ENCODE results near the gene DCHS1. TPM values are rescaled to one million over a fixed set of nuclear protein-coding genes. Genes with fewer than 3 reads are reported as not detected.
A peak's percentile ranks its signal among the peaks of the same experiment; 100 is the strongest.

Gene DCHS1
- total and polyA plus RNA-seq, 9 of the 15 experiments (the other 6 are each of a cell fraction or from before 2014, with no cell fraction given): 0.04 to 0.49 (median 0.14) TPM; not detected in 2

GRCh38 chr11:6693342-6694228, 38.0 kb upstream of the DCHS1 start (continued):
- TF ChIP-seq MXI1 (IDR thresholded peaks at IDR 0.05; ENCODE audit: low read depth, low read length) (no peak), SIN3B (IDR thresholded peaks at IDR 0.05; ENCODE audit: low read depth) (no peak), GTF3C2 (IDR thresholded peaks at IDR 0.05; ENCODE audit: borderline replicate concordance, extremely low read depth, insufficient read length) (no peak), NR4A1 (CRISPR knock-in tag; IDR thresholded peaks at IDR 0.05) (no peak), NR4A1 (tag; IDR thresholded peaks at IDR 0.05) (peak; percentile 78; the same call in 1 of the 2 replicates), ATF3 (IDR thresholded peaks at IDR 0.05) (peak; percentile 55; the same call in 1 of the 2 replicates), ATF3 (CRISPR knock-in tag; conservative IDR thresholded peaks at IDR 0.05) (no peak), WHSC1 (IDR thresholded peaks at IDR 0.05; ENCODE audit: low read length) (no peak), JUND (IDR thresholded peaks at IDR 0.05; ENCODE audit: borderline replicate concordance, low read depth, low read length) (peak; percentile 77), JUND (tag; IDR thresholded peaks at IDR 0.05; ENCODE audit: borderline replicate concordance, low read depth, low read length) (peak; percentile 58; the same call in 1 of the 3 replicates), TCF7L2 (IDR thresholded peaks at IDR 0.05; ENCODE audit: low read depth, low read length) (no peak), NCOA4 (IDR thresholded peaks at IDR 0.05; ENCODE audit: partially characterized antibody) (no peak), CHD1 (IDR thresholded peaks at IDR 0.05; ENCODE audit: low read length) (no peak), DACH1 (IDR thresholded peaks at IDR 0.05; ENCODE audit: partially characterized antibody) (peak; percentile 94), MAFG (tag; conservative IDR thresholded peaks at IDR 0.05) (no peak), SMAD1 (IDR thresholded peaks at IDR 0.05; ENCODE audit: low read depth, low read length, partially characterized antibody) (no peak), ZNF644 (tag; IDR thresholded peaks at IDR 0.05; ENCODE audit: low read depth) (0 out of 2 replicates have a peak, but pooled peaks have one; percentile 59), DDX20 (tag; IDR thresholded peaks at IDR 0.05; ENCODE audit: low read depth) (peak; percentile 8; the same call in 1 of the 2 replicates), MEIS2 (IDR thresholded peaks at IDR 0.05; ENCODE audit: partially characterized antibody) (no peak), SAFB (IDR thresholded peaks at IDR 0.05; ENCODE audit: borderline replicate concordance, low read depth, low read length) (no peak), TBP (optimal IDR thresholded peaks at IDR 0.05; ENCODE audit: low read depth, low read length) (no peak), BRF1 (IDR thresholded peaks at IDR 0.05; ENCODE audit: borderline replicate concordance, extremely low read depth, insufficient read length) (no peak), ATF2 (CRISPR knock-in tag; IDR thresholded peaks at IDR 0.05) (no peak), PTRF (tag; IDR thresholded peaks at IDR 0.05) (peak; percentile 64; the same call in 1 of the 2 replicates)

Measured in K562 (cell line).